Lung (tissue), 12 donors: ENCODE measurements around the gene DAD1. TPM values are rescaled to one million over a fixed set of nuclear protein-coding genes. Genes with fewer than 3 reads are reported as not detected.
"Not testable (repeated sequence)": the region's sequence is repeated elsewhere in the genome, so short reads cannot be mapped to it uniquely, and the experiment has no call there.

Source experiments
- ATAC-seq: fragments of 200-7000 bp; cut with Tn5 transposase; one replicate; pipeline ENCODE4 v1.9.1; 2020; ENCODE audit warnings: moderate number of reproducible peaks; ENCODE audit not compliant: insufficient read depth, low FRiP score
- DNase-seq, 3 donors: peaks; one replicate each; pipeline ENCODE4 v3.0.0-alpha.2; 2013 to 2017
- H3K27ac ChIP-seq, 2 donors: one replicate each; pipeline ENCODE4 v1.5.1; 2013; ENCODE audit warnings: mild to moderate bottlenecking in 2 of 2, moderate library complexity in 2 of 2, control low read depth in 1 of 2, inconsistent platforms in 1 of 2, low read depth in 1 of 2, low read length in 1 of 2
- H3K27me3 ChIP-seq, 3 donors: one replicate each; pipeline ENCODE4 v1.5.1; 2013; ENCODE audit warnings: low read length in 2 of 3; ENCODE audit not compliant: control insufficient read depth in 3 of 3, insufficient read depth in 3 of 3
- H3K36me3 ChIP-seq, 4 donors: one replicate each; pipeline ENCODE4 v1.5.1; 2013; ENCODE audit warnings: low read length in 4 of 4, mild to moderate bottlenecking in 1 of 4, moderate library complexity in 1 of 4; ENCODE audit not compliant: control insufficient read depth in 4 of 4, insufficient read depth in 4 of 4
- H3K4me1 ChIP-seq, 5 donors: one replicate each; pipeline ENCODE4 v1.5.1; 2013; ENCODE audit warnings: low read length in 5 of 5, mild to moderate bottlenecking in 2 of 5, moderate library complexity in 1 of 5; ENCODE audit not compliant: control insufficient read depth in 5 of 5, insufficient read depth in 5 of 5
- H3K4me3 ChIP-seq: one replicate; pipeline ENCODE4 v1.5.1; 2013; ENCODE audit warnings: mild to moderate bottlenecking, control low read depth, moderate library complexity
- H3K9ac ChIP-seq, 2 donors: one replicate each; pipeline ENCODE4 v1.5.1; 2013; ENCODE audit warnings: low read length in 2 of 2, control low read depth in 1 of 2; ENCODE audit not compliant: insufficient read depth in 1 of 2
- H3K9me3 ChIP-seq, 4 donors: one replicate each; pipeline ENCODE4 v1.5.1; 2013; ENCODE audit warnings: low read length in 3 of 4, mild to moderate bottlenecking in 1 of 4, moderate library complexity in 1 of 4; ENCODE audit not compliant: control insufficient read depth in 4 of 4, insufficient read depth in 3 of 4
- CTCF ChIP-seq: IDR thresholded peaks from 2 replicates; pipeline ENCODE4 v1.5.1; 2012; ENCODE audit warnings: mild to moderate bottlenecking; ENCODE audit errors: control extremely low read depth, extremely low read depth
- WGBS, 2 donors: extraction: QIAGEN DNeasy Blood & Tissue Kit; methylation state at CpG; one replicate each; pipeline ENCODE4 v1.1.7; 2013; 5-methylcytosine and 5-hydroxymethylcytosine counted together
- polyA plus RNA-seq, 2 donors: library from polyadenylated mRNA; stranded (reverse); fragments of 200-250 nt; gene quantifications; one replicate each; pipeline ENCODE4 v1.2.1, GENCODE V29; 2013
- total RNA-seq, 2 donors: library from RNA; depleted of rRNA in 1 of 2; stranded (reverse); fragments of >200 nt in 1 of 2; gene quantifications; one replicate each; pipeline ENCODE4 v1.2.1, GENCODE V29; 2014 to 2021
- donor health status: control.
- donor health status: control.
- donor health status: Bipolar disorder and iron deficiency.
- donor health status: healthy.
- donor health status: DM: yes; HTN: yes; CAD: no.

The DAD1 gene
- total and polyA plus RNA-seq, 4 donors = 164 to 377 (median 217) TPM

GRCh38 chr14:22588526-22589095, 413 bp downstream of the DAD1 start:
- Histone ChIP-seq H3K9ac (peak overlapping the region; percentile 96), H3K27me3 (peaks cover 0 to 5% (median 0%) of the 10 kb centered on the region in 3 donors), H3K27ac (peak overlapping the region; percentile 83 to 91), H3K36me3 (peaks cover 0 to 4% (median 2%) of the 10 kb centered on the region in 4 donors), H3K4me3 (peak overlapping the region; percentile 63), H3K9me3 (no peaks in the 10 kb centered on the region), H3K4me1 (peaks cover 0 to 33% (median 10%) of the 10 kb centered on the region in 5 donors)
- WGBS, 2 donors = 1 to 3% methylated on average over 17 of the region's 17 CpGs
- no peak for TF ChIP-seq CTCF
- peak; percentile 17 for ATAC-seq
- DNase-seq = no peak

GRCh38 chr14:22587677-22588422, 1.2 kb downstream of the DAD1 start:
- peak in 1 of 3 donors; percentile 6 for DNase-seq
- WGBS, 2 donors = 83 to 84% methylated on average over 10 of the region's 10 CpGs

GRCh38 chr14:22587247-22587646, 1.8 kb downstream of the DAD1 start:
- H3K36me3 ChIP-seq = peaks cover 0 to 4% (median 4%) of the 10 kb centered on the region in 4 donors
- no peaks in the 10 kb centered on the region for H3K27me3 ChIP-seq
- ATAC-seq (no peak), DNase-seq (no peak)
- peaks cover 0 to 33% (median 10%) of the 10 kb centered on the region in 5 donors for H3K4me1 ChIP-seq
- no peaks in the 10 kb centered on the region for H3K9me3 ChIP-seq
- no peak overlapping the region for H3K4me3 ChIP-seq
- no peak overlapping the region for H3K27ac ChIP-seq
- TF ChIP-seq CTCF = no peak
- no peak overlapping the region for H3K9ac ChIP-seq
- WGBS, 2 donors = 93 to 95% methylated on average over 5 of the region's 5 CpGs

More at GRCh38 chr14:22587677-22588422, 1.2 kb downstream of the DAD1 start:
- not testable (repeated sequence) for H3K4me3 ChIP-seq, ATAC-seq, H3K27me3 ChIP-seq, H3K27ac ChIP-seq, H3K36me3 ChIP-seq, H3K9me3 ChIP-seq
- Histone ChIP-seq H3K9ac (peak overlapping the region in 1 of 2 donors; percentile 96), H3K4me1 (peaks cover 0 to 33% (median 10%) of the 10 kb centered on the region in 5 donors)

- ATAC-seq (no peak), DNase-seq (no peak)
- peaks cover 4% of the 10 kb centered on the region in 4 donors for H3K36me3 ChIP-seq
- peak overlapping the region in 1 of 2 donors; percentile 53 for H3K27ac ChIP-seq
- no peaks in the 10 kb centered on the region for H3K27me3 ChIP-seq
- no peak overlapping the region for H3K4me3 ChIP-seq
- H3K9me3 ChIP-seq = no peaks in the 10 kb centered on the region
- 74 to 76% methylated on average over 1 of the region's 1 CpG for WGBS, 2 donors
- H3K4me1 ChIP-seq = peaks cover 0 to 26% (median 10%) of the 10 kb centered on the region in 5 donors
- TF ChIP-seq CTCF = no peak
- H3K9ac ChIP-seq = no peak overlapping the region
Observed at GRCh38 chr14:22583994-22584393, 5.0 kb downstream of the DAD1 start.
